Stimulated activated CD8-positive, alpha-beta memory T cell treated with anti-CD3 and anti-CD28 coated beads, Interleukin-2, amount 100 ng/mL, for 1 hour (primary cell): Measurements from ENCODE around the gene MAP7D3.
"Not testable (repeated sequence)": the region's sequence is repeated elsewhere in the genome, so short reads cannot be mapped to it uniquely, and the experiment has no call there.

Experiments
- DNase-seq, 2 donors: peaks; one replicate each; pipeline ENCODE4 v3.0.0-alpha.2; 2020; ENCODE audit warnings: low read depth in 2 of 2

MAP7D3 gene

GRCh38 chrX:136251041-136251991 lies at the start of gene MAP7D3:
Gene MAP7D3 (minus strand): TSS chrX:136251400. CDS start chrX:136251358, 42 bp downstream.
- peak; percentile 21 to 43 for DNase-seq

GRCh38 chrX:136300721-136301120 lies 49.5 kb upstream of the MAP7D3 start, which contains the start of gene ADGRG4:
Gene ADGRG4 (plus strand): TSS chrX:136300963. CDS start chrX:136308778, 7,815 bp downstream.
- not testable (repeated sequence) for DNase-seq

- DNase-seq: no peak
Observed at GRCh38 chrX:136295380-136295779, 44.2 kb upstream of the MAP7D3 start.

GRCh38 chrX:136292656-136293055 lies 41.5 kb upstream of the MAP7D3 start:
- DNase-seq: no peak

- no peak for DNase-seq
Observed at GRCh38 chrX:136291824-136292223, 40.6 kb upstream of the MAP7D3 start.

GRCh38 chrX:136286375-136286774 lies 35.2 kb upstream of the MAP7D3 start:
- not testable (repeated sequence) for DNase-seq

GRCh38 chrX:136275553-136275952 lies 24.4 kb upstream of the MAP7D3 start:
- DNase-seq: no peak

- DNase-seq: no peak
Observed at GRCh38 chrX:136273986-136274385, 22.8 kb upstream of the MAP7D3 start.

- no peak for DNase-seq
Observed at GRCh38 chrX:136272325-136272724, 21.1 kb upstream of the MAP7D3 start.

GRCh38 chrX:136271300-136271699 lies 20.1 kb upstream of the MAP7D3 start:
- DNase-seq: no peak

- DNase-seq: no peak
Observed at GRCh38 chrX:136269921-136270320, 18.7 kb upstream of the MAP7D3 start.

GRCh38 chrX:136268051-136269048 lies 17.1 kb upstream of the MAP7D3 start:
- DNase-seq: peak; percentile 10 to 25

- no peak for DNase-seq
Observed at GRCh38 chrX:136266828-136267227, 15.6 kb upstream of the MAP7D3 start.

- no peak for DNase-seq
Observed at GRCh38 chrX:136262812-136263315, 11.7 kb upstream of the MAP7D3 start.

- no peak for DNase-seq
Observed at GRCh38 chrX:136262243-136262642, 11.0 kb upstream of the MAP7D3 start.

GRCh38 chrX:136261321-136261720 lies 10.1 kb upstream of the MAP7D3 start:
- no peak for DNase-seq

GRCh38 chrX:136260776-136261175 lies 9.6 kb upstream of the MAP7D3 start:
- DNase-seq: no peak

GRCh38 chrX:136259543-136259942 lies 8.3 kb upstream of the MAP7D3 start:
- DNase-seq: no peak

GRCh38 chrX:136258951-136259350 lies 7.8 kb upstream of the MAP7D3 start:
- no peak for DNase-seq

- DNase-seq: no peak
Observed at GRCh38 chrX:136256026-136256425, 4.8 kb upstream of the MAP7D3 start.

GRCh38 chrX:136255541-136255940 lies 4.3 kb upstream of the MAP7D3 start:
- no peak for DNase-seq
